GM18868 (cell line): ENCODE results near the gene ERC1.
"Not testable (repeated sequence)": the region's sequence is repeated elsewhere in the genome, so short reads cannot be mapped to it uniquely, and the experiment has no call there.

Source experiments
- ATAC-seq: cut with Tn5 transposase; IDR thresholded peaks from one replicate; pipeline ENCODE4 v1.9.1; 2021; ENCODE audit warnings: mild to moderate bottlenecking, moderate library complexity; ENCODE audit not compliant: unreplicated experiment

Gene ERC1

GRCh38 chr12:1179128-1179527, 188.1 kb downstream of the ERC1 start:
- ATAC-seq = no peak

DNA sequence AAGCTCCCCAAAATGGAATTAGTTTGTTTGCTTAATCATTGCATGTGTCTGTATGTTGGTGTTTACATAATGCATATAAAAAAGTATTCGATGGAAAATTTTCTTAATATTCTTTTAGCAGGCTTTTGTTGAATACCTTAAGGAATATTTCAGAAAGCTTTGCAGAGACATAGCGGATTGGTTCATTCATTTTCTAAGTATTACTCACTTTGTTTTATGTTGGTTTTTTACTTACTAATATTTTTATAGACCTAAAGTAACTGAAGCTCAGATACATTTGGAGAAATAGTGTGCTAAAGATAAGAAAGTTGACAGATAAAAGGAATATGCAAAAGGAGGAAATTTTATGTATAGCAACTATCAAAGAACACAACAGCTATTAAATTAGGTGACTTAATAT, 191.0 kb downstream of the ERC1 start:
- ATAC-seq = no peak

DNA sequence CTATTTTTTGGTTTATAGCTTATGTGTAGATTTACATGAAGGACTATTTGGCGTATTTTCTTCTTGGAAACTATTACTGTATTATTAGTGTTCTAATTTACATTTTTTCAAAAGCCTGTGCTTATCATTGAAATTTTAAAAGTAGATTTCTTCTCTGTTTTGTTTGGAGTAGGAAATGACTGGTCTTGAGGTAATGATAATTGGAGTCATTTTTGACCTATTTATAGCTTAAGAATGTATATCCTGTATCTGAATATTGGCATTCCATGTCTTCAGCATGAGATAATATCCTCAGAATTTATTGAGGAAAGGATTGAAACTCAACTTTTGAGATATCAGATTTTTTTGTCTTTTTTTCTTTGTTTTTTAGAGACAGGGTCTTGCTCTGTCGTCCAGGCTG, 193.4 kb downstream of the ERC1 start:
- no peak for ATAC-seq

DNA sequence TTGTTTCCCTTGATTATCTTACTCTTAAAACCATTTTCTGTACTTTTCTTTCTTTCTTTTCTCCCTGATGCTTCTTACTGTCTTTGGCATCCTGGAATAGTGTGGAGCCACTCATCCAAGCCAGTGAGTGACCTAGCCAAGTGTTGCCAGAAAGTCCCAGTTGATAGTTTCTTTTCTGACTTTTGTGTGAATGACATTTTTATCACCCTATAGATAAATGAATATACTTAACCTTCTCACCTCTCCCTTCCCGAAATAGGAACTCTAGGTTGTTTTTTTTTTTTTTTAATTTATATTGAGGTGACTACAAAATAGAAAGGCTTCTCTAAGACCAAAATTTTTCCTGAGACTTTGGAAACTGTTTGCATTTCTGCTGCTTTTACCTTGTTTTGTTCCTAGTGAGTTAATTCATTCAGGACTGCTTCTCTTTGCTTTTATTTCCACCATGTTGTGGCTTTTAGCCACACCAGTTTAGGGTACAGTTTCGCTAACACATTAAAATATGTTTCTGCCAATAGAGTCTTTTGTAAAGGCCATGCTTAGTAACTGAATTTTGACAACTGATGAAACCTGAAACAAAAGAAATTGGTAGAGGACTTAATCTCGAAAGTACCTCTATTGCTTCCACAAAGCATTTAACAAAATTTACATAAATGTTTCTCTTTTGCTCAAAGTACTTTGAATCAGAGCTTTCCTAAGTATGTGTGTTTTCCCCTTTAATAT, 194.6 kb downstream of the ERC1 start:
- ATAC-seq = no peak

DNA sequence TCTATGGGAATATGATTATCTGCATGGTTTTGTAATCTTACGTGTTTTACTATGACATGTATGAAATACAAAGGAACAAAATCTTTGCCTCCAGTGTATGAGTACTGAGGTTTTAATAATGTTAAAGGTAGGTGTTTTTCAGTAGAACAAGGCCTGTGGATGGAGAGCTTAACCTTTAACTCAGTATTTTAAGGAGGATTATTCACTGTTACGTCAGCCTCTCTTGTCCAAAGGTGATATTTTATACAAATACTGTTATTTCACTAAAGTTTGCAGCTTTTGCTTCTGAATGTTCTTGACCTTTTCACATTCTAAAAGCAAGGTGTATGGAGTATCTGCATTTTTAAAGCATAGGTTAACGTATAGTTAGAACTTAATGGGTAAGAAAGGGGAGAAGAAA, 195.3 kb downstream of the ERC1 start:
- ATAC-seq = no peak

- ATAC-seq = no peak
Observed at GRCh38 chr12:1188016-1188415, 197.0 kb downstream of the ERC1 start.

DNA sequence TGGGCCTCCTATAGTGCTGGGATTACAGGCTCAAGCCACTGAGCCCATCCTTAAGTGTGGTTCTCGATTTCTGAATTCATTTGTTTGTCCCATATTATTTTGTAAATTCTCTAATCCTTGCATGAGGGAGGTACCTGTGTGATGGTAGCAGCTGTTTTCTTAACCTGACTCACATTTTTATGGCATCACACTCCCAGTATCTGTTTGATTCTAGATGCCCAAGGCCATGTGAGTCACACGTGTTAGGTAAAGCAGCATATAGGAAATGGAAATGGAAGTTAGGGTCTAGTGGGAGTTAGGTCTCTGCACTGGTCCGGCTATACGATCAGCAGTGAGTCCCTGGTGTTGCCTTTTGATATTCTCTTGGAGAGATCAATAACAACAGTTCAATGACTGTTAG, 198.1 kb downstream of the ERC1 start:
- no peak for ATAC-seq

DNA sequence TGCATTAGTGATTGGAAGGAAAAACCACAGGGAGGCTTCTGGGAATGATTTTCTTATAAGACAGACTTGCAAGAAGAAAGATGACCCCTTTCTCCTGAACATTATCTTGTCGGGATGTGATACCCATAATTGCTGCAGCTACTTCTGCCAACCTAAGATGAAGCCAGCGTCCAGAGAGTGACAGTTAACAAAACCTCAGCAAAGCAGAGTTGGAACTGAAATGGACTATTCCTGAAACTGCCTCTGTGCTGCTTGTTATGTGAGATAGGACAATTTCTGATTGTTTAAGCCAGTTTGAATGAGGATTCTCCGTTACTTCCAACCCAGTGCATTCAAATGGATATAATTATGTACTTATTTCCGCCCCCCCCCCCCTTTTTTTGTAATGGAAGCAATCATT, 204.5 kb downstream of the ERC1 start:
- no peak for ATAC-seq

DNA sequence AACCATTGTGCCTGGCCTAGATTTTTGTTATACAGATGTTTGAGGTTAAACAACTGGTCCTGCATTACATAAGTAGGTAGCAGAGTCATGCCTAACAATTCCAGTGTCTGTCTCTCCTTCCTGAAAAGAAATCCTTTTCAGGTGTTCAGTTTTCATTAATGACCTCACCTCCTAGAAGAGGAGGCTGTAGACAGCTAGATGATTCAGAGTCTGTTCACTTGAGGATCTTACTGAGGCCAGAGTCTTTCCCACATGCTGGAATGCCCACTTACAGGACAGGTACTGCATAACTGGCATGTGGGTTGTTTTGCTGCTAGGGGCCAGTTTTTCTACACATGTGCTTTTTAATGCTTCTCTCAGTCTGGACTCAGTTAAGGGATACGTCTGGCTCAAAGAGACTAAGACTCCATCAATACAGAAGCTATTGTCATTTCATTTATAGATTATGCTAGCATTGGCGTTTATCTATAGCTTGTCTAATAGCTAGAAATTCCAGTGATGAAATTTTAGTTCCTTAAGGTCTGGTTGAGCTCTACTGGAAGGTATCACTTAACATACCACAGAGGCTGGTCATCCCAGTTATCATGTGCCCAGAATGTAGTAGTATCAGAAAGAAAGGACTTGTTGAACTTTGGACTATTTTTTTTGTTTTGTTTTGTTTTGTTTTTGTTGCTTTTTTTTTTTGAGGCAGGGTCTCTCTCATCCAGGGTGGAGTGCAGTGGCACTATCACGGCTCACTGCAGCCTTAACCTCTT, 206.4 kb downstream of the ERC1 start:
- no peak for ATAC-seq

DNA sequence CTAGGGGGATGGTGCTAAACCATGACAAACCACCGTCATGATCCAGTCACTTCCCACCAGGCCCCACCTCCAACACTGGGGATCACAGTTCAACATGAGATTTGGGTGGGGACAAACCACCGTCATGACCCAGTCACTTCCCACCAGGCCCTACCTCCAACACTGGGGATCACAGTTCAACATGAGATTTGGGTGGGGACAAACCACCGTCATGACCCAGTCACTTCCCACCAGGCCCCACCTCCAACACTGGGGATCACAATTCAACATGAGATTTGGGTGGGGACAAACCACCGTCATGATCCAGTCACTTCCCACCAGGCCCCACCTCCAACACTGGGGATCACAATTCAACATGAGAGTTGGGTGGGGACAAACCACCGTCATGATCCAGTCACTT, 207.8 kb downstream of the ERC1 start:
- not testable (repeated sequence) for ATAC-seq

DNA sequence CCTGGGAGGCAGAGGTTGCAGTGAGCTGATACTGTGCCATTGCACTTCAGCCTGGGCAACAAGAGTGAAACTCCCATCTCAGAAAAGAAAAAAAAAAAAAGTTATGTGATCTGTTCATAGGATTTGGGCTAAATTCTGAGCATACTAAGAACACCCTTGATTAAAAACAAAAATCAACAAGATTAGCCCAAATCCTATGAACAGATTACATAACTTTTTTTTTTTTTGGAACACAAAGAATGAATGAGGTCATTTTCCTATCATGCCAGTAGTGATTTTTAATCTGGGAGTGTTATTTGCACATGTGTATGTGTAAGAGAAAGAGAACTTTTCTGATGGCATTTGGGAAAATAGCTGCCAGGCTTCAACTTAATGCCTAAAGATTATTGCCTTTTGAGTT, 208.7 kb downstream of the ERC1 start:
- ATAC-seq = no peak

- ATAC-seq = no peak
Observed at GRCh38 chr12:1201030-1201429, 210.0 kb downstream of the ERC1 start.

- ATAC-seq = no peak
Observed at GRCh38 chr12:1201886-1202285, 210.9 kb downstream of the ERC1 start.

- no peak for ATAC-seq
Observed at GRCh38 chr12:1203735-1204019, 212.7 kb downstream of the ERC1 start.

- ATAC-seq = peak; percentile 80
Observed at GRCh38 chr12:1204581-1205121, 213.6 kb downstream of the ERC1 start.

DNA sequence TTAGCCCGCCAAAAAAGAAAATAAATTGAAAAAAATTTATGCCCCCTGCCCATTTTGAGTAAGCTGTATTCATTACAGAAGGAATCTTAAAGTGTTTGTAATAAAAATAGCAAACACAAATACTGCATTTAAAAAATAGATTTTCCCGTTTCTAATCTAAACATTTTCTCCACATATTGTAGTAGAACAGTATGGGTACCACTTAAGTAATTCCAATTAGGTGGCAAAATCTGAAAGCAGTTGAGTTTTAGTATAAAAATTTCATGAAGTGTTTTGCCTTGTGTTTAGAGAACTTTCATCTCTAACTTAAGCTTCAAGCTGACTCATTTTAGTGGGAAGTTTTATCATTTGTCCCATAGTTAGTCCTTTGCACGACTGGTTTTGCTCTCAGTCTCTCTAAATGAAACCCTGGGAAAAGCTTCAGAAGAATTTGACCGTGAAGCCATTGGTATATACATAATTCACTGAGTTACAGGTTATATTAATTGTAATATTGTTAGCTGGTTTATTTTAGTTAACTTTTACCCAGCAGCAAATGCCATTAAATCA, 214.6 kb downstream of the ERC1 start:
- no peak for ATAC-seq

DNA sequence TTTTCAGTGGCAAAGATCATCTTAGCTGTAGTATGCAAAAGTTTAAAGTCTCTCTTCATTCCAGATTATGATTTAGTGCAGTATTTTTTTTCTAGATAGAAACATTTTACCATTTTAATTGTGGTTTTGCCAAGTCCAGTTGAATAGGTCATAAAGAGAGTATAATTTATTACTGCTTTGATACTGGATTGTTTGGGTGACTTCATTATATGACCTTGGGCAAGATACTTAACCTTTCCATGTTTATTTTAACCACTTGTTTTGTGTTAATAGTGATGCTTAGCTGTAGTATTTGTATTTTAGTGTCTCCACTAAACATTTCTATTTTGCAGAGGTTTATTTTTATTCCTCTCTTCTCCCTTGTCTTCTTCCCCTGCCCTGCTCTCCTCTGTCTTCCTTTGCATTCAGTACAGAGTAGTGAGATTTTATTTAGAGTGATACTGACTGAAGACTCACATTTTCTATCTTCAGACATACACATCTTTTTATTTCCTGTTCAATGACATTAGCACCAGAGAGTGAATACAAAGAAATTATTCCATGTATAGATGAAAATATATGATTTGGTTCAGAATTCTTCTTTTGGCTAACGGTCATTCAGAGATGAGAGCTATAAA, 215.2 kb downstream of the ERC1 start:
- ATAC-seq = no peak

GRCh38 chr12:1207276-1207675, 216.3 kb downstream of the ERC1 start:
- no peak for ATAC-seq

GRCh38 chr12:1208719-1209118, 217.7 kb downstream of the ERC1 start:
- ATAC-seq = not testable (repeated sequence)

GRCh38 chr12:1212526-1212925, 221.5 kb downstream of the ERC1 start:
- no peak for ATAC-seq

GRCh38 chr12:1213205-1213604, 222.2 kb downstream of the ERC1 start:
- ATAC-seq = no peak
